Prostate gland (tissue), 2 donors: Measurements from ENCODE around the gene HBP1.

Source experiments
- POLR2A ChIP-seq: fragments of 450-650 bp; IDR thresholded peaks from one replicate; pipeline ENCODE4 v1.6.1; 2016; ENCODE audit warnings: antibody characterized with exemption, mild to moderate bottlenecking
- POLR2AphosphoS5 ChIP-seq: sonication (generic); formaldehyde crosslinking; IDR thresholded peaks from one replicate; pipeline ENCODE4 v1.6.1; 2017; ENCODE audit warnings: antibody characterized with exemption
- TF ChIP-seq, protein P1 (sequence below), 4 experiments: fragments of 200-600 bp in 2 of 4; fragments of 450-650 bp in 2 of 4; sonication (generic) in 2 of 4; IDR thresholded peaks; 1 replicate in 3 of 4; 2 replicates in 1 of 4; pipeline ENCODE4 v1.5.1; 2016 to 2019; ENCODE audit warnings: antibody characterized with exemption in 4 of 4, mild to moderate bottlenecking in 2 of 4, moderate library complexity in 2 of 4

- TF ChIP-seq, protein P1, sequence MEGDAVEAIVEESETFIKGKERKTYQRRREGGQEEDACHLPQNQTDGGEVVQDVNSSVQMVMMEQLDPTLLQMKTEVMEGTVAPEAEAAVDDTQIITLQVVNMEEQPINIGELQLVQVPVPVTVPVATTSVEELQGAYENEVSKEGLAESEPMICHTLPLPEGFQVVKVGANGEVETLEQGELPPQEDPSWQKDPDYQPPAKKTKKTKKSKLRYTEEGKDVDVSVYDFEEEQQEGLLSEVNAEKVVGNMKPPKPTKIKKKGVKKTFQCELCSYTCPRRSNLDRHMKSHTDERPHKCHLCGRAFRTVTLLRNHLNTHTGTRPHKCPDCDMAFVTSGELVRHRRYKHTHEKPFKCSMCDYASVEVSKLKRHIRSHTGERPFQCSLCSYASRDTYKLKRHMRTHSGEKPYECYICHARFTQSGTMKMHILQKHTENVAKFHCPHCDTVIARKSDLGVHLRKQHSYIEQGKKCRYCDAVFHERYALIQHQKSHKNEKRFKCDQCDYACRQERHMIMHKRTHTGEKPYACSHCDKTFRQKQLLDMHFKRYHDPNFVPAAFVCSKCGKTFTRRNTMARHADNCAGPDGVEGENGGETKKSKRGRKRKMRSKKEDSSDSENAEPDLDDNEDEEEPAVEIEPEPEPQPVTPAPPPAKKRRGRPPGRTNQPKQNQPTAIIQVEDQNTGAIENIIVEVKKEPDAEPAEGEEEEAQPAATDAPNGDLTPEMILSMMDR (IDR thresholded peaks at IDR 0.05) = no peak
- TF ChIP-seq POLR2AphosphoS5 (no peak), POLR2A (no peak)
These were observed 16.9 kb downstream of the HBP1 start for GRCh38 chr7:107185716-107186115.
